ENCODE data around the gene CENPS.
"Not testable (repeated sequence)": the region's sequence is repeated elsewhere in the genome, so short reads cannot be mapped to it uniquely, and the experiment has no call there.

The CENPS gene

GRCh38 chr1:10459184-10459583 lies 29.0 kb downstream of the CENPS start:
- DNase-seq (ENCODE audit: low spot score) = no peak
- no peak for TF ChIP-seq CTCF (IDR thresholded peaks at IDR 0.05; ENCODE audit: borderline replicate concordance, control extremely low read depth, extremely low read depth, insufficient read depth, missing control alignments)
- in situ Hi-C loops (cut with MboI; ENCODE audit: low sequenced_read_pairs, unreplicated experiment) = no loop called here

DNA sequence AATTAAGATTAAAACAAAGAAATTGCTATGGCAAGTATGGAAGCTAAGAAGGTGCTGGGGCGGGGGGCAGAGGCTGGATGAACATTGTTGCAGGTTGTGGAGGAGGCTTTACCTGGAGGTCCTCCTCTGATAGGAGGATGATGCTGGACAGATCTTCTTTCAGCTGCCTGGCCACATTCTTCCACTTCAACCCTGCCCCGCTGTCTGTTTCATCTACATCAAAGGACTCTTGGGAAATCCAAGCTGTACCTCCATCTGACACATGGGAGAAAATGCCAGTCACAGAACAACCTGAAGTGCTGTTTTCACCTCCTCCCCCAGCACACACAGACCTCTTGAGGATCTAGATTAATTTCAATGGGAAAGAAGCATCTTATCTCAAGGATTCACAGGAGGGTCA lies 36.8 kb downstream of the CENPS start:
- DNase-seq (ENCODE audit: low spot score) = no peak
- no peak for TF ChIP-seq CTCF (IDR thresholded peaks at IDR 0.05; ENCODE audit: borderline replicate concordance, control extremely low read depth, extremely low read depth, insufficient read depth, missing control alignments)
- in situ Hi-C loops (cut with MboI; ENCODE audit: low sequenced_read_pairs, unreplicated experiment) = no loop called here

DNA sequence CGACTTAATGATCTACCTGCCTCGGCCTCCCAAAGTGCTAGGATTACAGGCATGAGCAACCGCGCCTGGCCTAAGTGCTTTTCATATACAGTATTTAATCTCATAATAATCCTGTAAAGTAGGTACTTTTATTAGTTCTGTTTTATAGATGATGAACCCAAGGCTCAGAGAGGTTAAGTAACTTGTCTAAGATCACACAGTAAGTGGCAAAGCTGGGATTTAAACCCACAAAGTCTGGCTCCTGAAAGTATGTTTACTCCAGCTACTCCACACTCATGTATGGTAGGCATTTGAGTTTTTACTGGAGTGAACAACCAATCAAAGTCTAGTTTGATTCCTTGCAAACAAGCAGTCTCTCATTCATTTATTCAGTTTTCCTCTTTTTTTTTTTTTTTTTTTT lies 39.8 kb downstream of the CENPS start:
- TF ChIP-seq CTCF (IDR thresholded peaks at IDR 0.05; ENCODE audit: borderline replicate concordance, control extremely low read depth, extremely low read depth, insufficient read depth, missing control alignments) = no peak
- in situ Hi-C loops (cut with MboI; ENCODE audit: low sequenced_read_pairs, unreplicated experiment) = no loop called here
- DNase-seq (ENCODE audit: low spot score) = no peak

- TF ChIP-seq CTCF (IDR thresholded peaks at IDR 0.05; ENCODE audit: borderline replicate concordance, control extremely low read depth, extremely low read depth, insufficient read depth, missing control alignments) = no peak
- DNase-seq (ENCODE audit: low spot score) = no peak
- in situ Hi-C loops (cut with MboI; ENCODE audit: low sequenced_read_pairs, unreplicated experiment) = no loop called here
These were observed 41.4 kb downstream of the CENPS start for GRCh38 chr1:10471411-10472219.

- peak; percentile 96 for DNase-seq (ENCODE audit: low spot score)
- TF ChIP-seq CTCF (IDR thresholded peaks at IDR 0.05; ENCODE audit: borderline replicate concordance, control extremely low read depth, extremely low read depth, insufficient read depth, missing control alignments) = no peak
- in situ Hi-C loops (cut with MboI; ENCODE audit: low sequenced_read_pairs, unreplicated experiment) = no loop called here
These were observed 42.2 kb downstream of the CENPS start, which contains the start of gene DFFA for GRCh38 chr1:10472220-10473144. Gene DFFA, minus strand, starts transcription at chr1:10472529. Its CDS starts 71 bp downstream, at chr1:10472458.

- in situ Hi-C loops (cut with MboI; ENCODE audit: low sequenced_read_pairs, unreplicated experiment) = no loop called here
- TF ChIP-seq CTCF (IDR thresholded peaks at IDR 0.05; ENCODE audit: borderline replicate concordance, control extremely low read depth, extremely low read depth, insufficient read depth, missing control alignments) = no peak
- DNase-seq (ENCODE audit: low spot score) = no peak
These were observed 43.0 kb downstream of the CENPS start for GRCh38 chr1:10473145-10473765.

- DNase-seq (ENCODE audit: low spot score); in situ Hi-C loops (cut with MboI; ENCODE audit: low sequenced_read_pairs, unreplicated experiment): not testable (repeated sequence)
These were observed 44.0 kb downstream of the CENPS start for GRCh38 chr1:10474309-10474612.

Data from GM13976 (cell line).